ENCODE results near the gene CNBP.
A peak's percentile ranks its signal among the peaks of the same experiment; 100 is the strongest.

The CNBP gene

GRCh38 chr3:129131465-129132088 is 52.1 kb downstream of the CNBP start:
- DNase-seq (ENCODE audit: low read depth, low spot score) = no peak

- no peak for DNase-seq (ENCODE audit: low read depth, low spot score)
These were observed 53.3 kb downstream of the CNBP start for GRCh38 chr3:129130291-129130813.

- DNase-seq (ENCODE audit: low read depth, low spot score) = no peak
These were observed 55.1 kb downstream of the CNBP start for GRCh38 chr3:129128357-129129155.

GRCh38 chr3:129126726-129127280 is 56.9 kb downstream of the CNBP start:
- no peak for DNase-seq (ENCODE audit: low read depth, low spot score)

- DNase-seq (ENCODE audit: low read depth, low spot score) = no peak
These were observed 60.2 kb downstream of the CNBP start for GRCh38 chr3:129123314-129124060.

- no peak for DNase-seq (ENCODE audit: low read depth, low spot score)
These were observed 61.2 kb downstream of the CNBP start for GRCh38 chr3:129122412-129123011.

- peak; percentile 76 for DNase-seq (ENCODE audit: low read depth, low spot score)
These were observed 61.8 kb downstream of the CNBP start, which contains the start of gene RAB43 for GRCh38 chr3:129121792-129122411. Gene RAB43 (minus strand): TSS chr3:129121804. CDS start chr3:129121489, 315 bp downstream.

- DNase-seq (ENCODE audit: low read depth, low spot score) = peak; percentile 17
These were observed 62.5 kb downstream of the CNBP start for GRCh38 chr3:129121016-129121791.

- DNase-seq (ENCODE audit: low read depth, low spot score) = peak; percentile 89
These were observed 63.3 kb downstream of the CNBP start for GRCh38 chr3:129120254-129121004.

GRCh38 chr3:129119365-129120100 is 64.2 kb downstream of the CNBP start:
- DNase-seq (ENCODE audit: low read depth, low spot score) = no peak

- DNase-seq (ENCODE audit: low read depth, low spot score) = no peak
These were observed 65.0 kb downstream of the CNBP start for GRCh38 chr3:129118745-129119144.
